GM12878 (cell line): ENCODE measurements around the gene LPIN2. TPM values are rescaled to one million over a fixed set of nuclear protein-coding genes. Genes with fewer than 3 reads are reported as not detected.

ENCODE experiments used
- ATAC-seq: fragments of 200-7000 bp; cut with Tn5 transposase; 3 replicates; pipeline ENCODE4 v1.9.1; 2020; ENCODE audit warnings: mild to moderate bottlenecking, moderate library complexity
- BruUV-seq: library from RNA; stranded (reverse); fragments of 400-500 nt; replicated peaks from 2 replicates; lab custom pipeline; 2021; lab: Mats Ljungman, UMichigan
- CTCF ChIA-PET: fragments of 300-600 bp; sonication (Branson Sonifier 250); formaldehyde crosslinking; extraction: SDS; loops from one replicate; lab custom pipeline; 2021; ENCODE audit warnings: inconsistent platforms; lab: Yijun Ruan, JAX
- POLR2A ChIA-PET: fragments of 350-600 bp; formaldehyde crosslinking; extraction: SDS; loops from one replicate; lab custom pipeline; 2021; ENCODE audit warnings: inconsistent platforms; lab: Charles Lee
- RAD21 ChIA-PET: fragments of 300-600 bp; sonication (Branson Sonifier 250); formaldehyde crosslinking; loops from one replicate; lab custom pipeline; 2023; ENCODE audit warnings: antibody characterized with exemption; ENCODE audit not compliant: unreplicated experiment; lab: Charles Lee
- SMC1A ChIA-PET: fragments of 300-600 bp; sonication (Branson Sonifier 250); formaldehyde crosslinking; loops from one replicate; lab custom pipeline; 2023; ENCODE audit not compliant: unreplicated experiment, uncharacterized antibody; lab: Charles Lee
- DNase-seq: peaks from one replicate; pipeline ENCODE4 v3.0.0-alpha.2; 2011; ENCODE audit warnings: low read depth, low spot score
- FAIRE-seq: peaks from 3 replicates; lab custom pipeline; 2011; peaks lifted over from hg19 to GRCh38; lab: Jason Lieb, UNC
- H2AFZ ChIP-seq: 2 replicates; pipeline ENCODE4 v1.6.0; 2011; ENCODE audit warnings: low read depth, low read length, control low read depth; ENCODE audit not compliant: control insufficient read depth
- H3K27ac ChIP-seq: 2 replicates; pipeline ENCODE4 v1.5.1; 2011; ENCODE audit warnings: control low read depth; ENCODE audit not compliant: control insufficient read depth, insufficient read depth
- H3K27me3 ChIP-seq, 2 experiments: replicated peaks in 1 of 2; 2 replicates each; pipeline versions ENCODE4 v1.6.0 to v1.6.1; 2011; ENCODE audit warnings: low read length in 1 of 2; ENCODE audit not compliant: control insufficient read depth in 2 of 2, insufficient read depth in 2 of 2
- H3K36me3 ChIP-seq, 2 experiments: 2 replicates each; pipeline ENCODE4 v1.5.1; 2011; ENCODE audit warnings: low read length in 1 of 2; ENCODE audit not compliant: control insufficient read depth in 2 of 2, insufficient read depth in 2 of 2
- H3K4me1 ChIP-seq: 2 replicates; pipeline ENCODE4 v1.6.1; 2011; ENCODE audit warnings: mild to moderate bottlenecking, low read length, moderate library complexity, mixed read lengths; ENCODE audit not compliant: control insufficient read depth, insufficient read depth
- H3K4me2 ChIP-seq: 2 replicates; pipeline ENCODE4 v1.6.0; 2011; ENCODE audit warnings: control low read depth; ENCODE audit not compliant: control insufficient read depth, insufficient read depth
- H3K4me3 ChIP-seq: fragments of 200-600 bp; sonication (generic); 2 replicates; pipeline ENCODE4 v1.5.1; 2016
- H3K79me2 ChIP-seq: 2 replicates; pipeline ENCODE4 v1.6.0; 2011; ENCODE audit warnings: low read length; ENCODE audit not compliant: control insufficient read depth, insufficient read depth
- H3K9ac ChIP-seq: 2 replicates; pipeline ENCODE4 v1.8.0; 2011; ENCODE audit warnings: low read length, control low read depth, mixed read lengths; ENCODE audit not compliant: control insufficient read depth, insufficient read depth
- H3K9me3 ChIP-seq: replicated peaks from 3 replicates; pipeline ENCODE4 v1.5.1; 2011; ENCODE audit warnings: mild to moderate bottlenecking, low read length; ENCODE audit not compliant: control insufficient read depth, insufficient read depth
- H4K20me1 ChIP-seq: 2 replicates; pipeline ENCODE4 v1.6.0; 2011; ENCODE audit not compliant: control insufficient read depth, insufficient read depth
- CBX5 ChIP-seq: sonication (generic); IDR thresholded peaks from 2 replicates; pipeline ENCODE4 v1.6.1; 2016; ENCODE audit warnings: low read depth, moderate library complexity, mild to moderate bottlenecking, inconsistent platforms
- FOXK2 ChIP-seq: fragments of 450-650 bp; IDR thresholded peaks from 2 replicates; pipeline ENCODE4 v1.6.1; 2017; ENCODE audit warnings: mild to moderate bottlenecking, moderate library complexity
- FOXM1 ChIP-seq: IDR thresholded peaks from 2 replicates; pipeline ENCODE4 v1.6.1; 2012; ENCODE audit warnings: low read depth, mild to moderate bottlenecking, inconsistent platforms, low read length, moderate library complexity
- HSF1 ChIP-seq: fragments of 150-350 bp; IDR thresholded peaks from 2 replicates; pipeline ENCODE4 v1.6.1; 2014; ENCODE audit warnings: mild to moderate bottlenecking, low read depth, low read length
- IKZF2 ChIP-seq, 2 experiments: fragments of 450-650 bp; IDR thresholded peaks; 2 replicates each; pipeline ENCODE4 v1.6.1; 2017; ENCODE audit warnings: mild to moderate bottlenecking in 2 of 2, moderate library complexity in 2 of 2
- JUND ChIP-seq: IDR thresholded peaks from 2 replicates; pipeline ENCODE4 v1.6.1; 2012; ENCODE audit warnings: low read depth, mild to moderate bottlenecking, low read length, improper control_type of control experiment, moderate library complexity
- LARP7 ChIP-seq: fragments of 450-650 bp; IDR thresholded peaks from 2 replicates; pipeline ENCODE4 v1.6.1; 2017; ENCODE audit warnings: mild to moderate bottlenecking
- MEF2A ChIP-seq: IDR thresholded peaks from 2 replicates; pipeline ENCODE4 v1.6.1; 2011; ENCODE audit warnings: low read depth, mild to moderate bottlenecking, low read length, moderate library complexity; ENCODE audit not compliant: insufficient read depth
- MYC ChIP-seq: IDR thresholded peaks from 2 replicates; pipeline ENCODE4 v1.6.1; 2011; ENCODE audit warnings: mild to moderate bottlenecking, low read length, moderate library complexity, inconsistent platforms; ENCODE audit not compliant: insufficient read depth, insufficient replicate concordance, insufficient read length, severe bottlenecking
- PML ChIP-seq: IDR thresholded peaks from 2 replicates; pipeline ENCODE4 v1.6.1; 2012; ENCODE audit warnings: low read length, inconsistent platforms
- RUNX3 ChIP-seq: IDR thresholded peaks from 2 replicates; pipeline ENCODE4 v1.6.1; 2012; ENCODE audit warnings: low read length, inconsistent platforms
- SMARCA5 ChIP-seq: fragments of 450-650 bp; IDR thresholded peaks from 2 replicates; pipeline ENCODE4 v1.6.1; 2017; ENCODE audit warnings: mild to moderate bottlenecking
- STAT1 ChIP-seq: fragments of 450-650 bp; conservative IDR thresholded peaks from 2 replicates; pipeline ENCODE4 v1.6.1; 2014; ENCODE audit warnings: antibody characterized with exemption, mild to moderate bottlenecking
- TCF12 ChIP-seq: IDR thresholded peaks from 2 replicates; pipeline ENCODE4 v1.6.1; 2011; ENCODE audit warnings: low read depth, mild to moderate bottlenecking, low read length
- TCF7 ChIP-seq: IDR thresholded peaks from 2 replicates; pipeline ENCODE4 v1.6.1; 2014; ENCODE audit warnings: antibody characterized with exemption, borderline replicate concordance
- WRNIP1 ChIP-seq: IDR thresholded peaks from 2 replicates; pipeline ENCODE4 v1.6.1; 2011; ENCODE audit warnings: low read depth, low read length, improper control_type of control experiment, borderline replicate concordance
- YY1 ChIP-seq: IDR thresholded peaks from 2 replicates; pipeline ENCODE4 v1.6.1; 2011; ENCODE audit warnings: low read depth, mild to moderate bottlenecking, low read length
- ZBED1 ChIP-seq: IDR thresholded peaks from 2 replicates; pipeline ENCODE4 v1.6.1; 2016; ENCODE audit warnings: borderline replicate concordance
- ZNF622 ChIP-seq: fragments of 450-650 bp; IDR thresholded peaks from 2 replicates; pipeline ENCODE4 v1.6.1; 2017; ENCODE audit warnings: mild to moderate bottlenecking, inconsistent platforms
- WGBS: methylation state at CpG from one replicate; pipeline ENCODE4 v1.1.6; 2016; ENCODE audit warnings: low lambda C conversion rate; ENCODE audit not compliant: insufficient replicate concordance, insufficient coverage; ENCODE audit errors: missing lambda C conversion rate; 5-methylcytosine and 5-hydroxymethylcytosine counted together
- in situ Hi-C: fragments of 300-500 bp; cut with MboI; formaldehyde crosslinking; loops from 9 replicates; pipeline ENCODE4 v1.14.3; 2018; ENCODE audit warnings: mixed read lengths
- intact Hi-C: fragments of 100-400 bp; cut with micrococcal nuclease; formaldehyde crosslinking; loops from one replicate; pipeline ENCODE4 v1.14.2; 2022; ENCODE audit not compliant: unreplicated experiment
- polyA plus RNA-seq, 11 experiments: library from polyadenylated mRNA; depleted of rRNA in 4 of 11; unstranded in 6 of 11; stranded (reverse) in 5 of 11; fragments of >200 nt; fragmentation: Nextera tagmentation in 4 of 11; fragmentation: Illumina TruSeq in 1 of 11; extraction: Ambion mirVana in 4 of 11; extraction: Trizol in 1 of 11; gene quantifications; 1 replicate in 1 of 11; 2 replicates in 10 of 11; pipeline versions ENCODE4 v1.2.1 to v1.2.3, GENCODE V29; 2011 to 2016; ENCODE audit warnings: inconsistent platforms in 2 of 11, missing spikeins in 2 of 11, low read depth in 1 of 11
- total RNA-seq, 4 experiments: library from RNA; depleted of rRNA in 3 of 4; stranded (reverse); fragments of >200 nt in 3 of 4; fragmentation: Illumina TruSeq in 1 of 4; extraction: Trizol in 1 of 4; gene quantifications; 2 replicates each; pipeline versions ENCODE4 v1.2.1 to v1.2.3, GENCODE V29; 2013 to 2021
- TF ChIP-seq, protein P1 (sequence below): fragments of 450-650 bp; IDR thresholded peaks from 2 replicates; pipeline ENCODE4 v1.6.1; 2017; ENCODE audit warnings: mild to moderate bottlenecking

LPIN2 gene
- total and polyA plus RNA-seq, 10 of the 15 experiments (the other 5 are each of a cell fraction or from before 2014, with no cell fraction given) = 4.1 to 28.0 (median 15.9) TPM

- ATAC-seq = no peak
- RAD21 ChIA-PET = no interaction called here
- in situ Hi-C loops = no loop called here
- no peaks in the 10 kb centered on the region for H3K9me3 ChIP-seq
- no peak for DNase-seq
- FAIRE-seq = no peak
- SMC1A ChIA-PET = no interaction called here
- H3K79me2 ChIP-seq = no peaks in the 10 kb centered on the region
- H4K20me1 ChIP-seq = no peaks in the 10 kb centered on the region
- TF ChIP-seq JUND = no peak
- no peak for TF ChIP-seq STAT1
- TF ChIP-seq FOXM1 = no peak
- no peak for TF ChIP-seq SMARCA5
- no peak for TF ChIP-seq LARP7
- TF ChIP-seq FOXK2 = no peak
- TF ChIP-seq TCF7 = no peak
- no peak for TF ChIP-seq IKZF2 (IDR thresholded peaks at IDR 0.05)
- TF ChIP-seq CBX5 = no peak
- TF ChIP-seq MYC = no peak
- TF ChIP-seq ZNF622 = no peak
- no peak for TF ChIP-seq HSF1
- no peak for TF ChIP-seq RUNX3
- TF ChIP-seq PML = no peak
- TF ChIP-seq YY1 = no peak
- TF ChIP-seq WRNIP1 = no peak
- TF ChIP-seq TCF12 = no peak
- no peak for TF ChIP-seq ZBED1
- no peak for TF ChIP-seq MEF2A
- TF ChIP-seq, protein P1, sequence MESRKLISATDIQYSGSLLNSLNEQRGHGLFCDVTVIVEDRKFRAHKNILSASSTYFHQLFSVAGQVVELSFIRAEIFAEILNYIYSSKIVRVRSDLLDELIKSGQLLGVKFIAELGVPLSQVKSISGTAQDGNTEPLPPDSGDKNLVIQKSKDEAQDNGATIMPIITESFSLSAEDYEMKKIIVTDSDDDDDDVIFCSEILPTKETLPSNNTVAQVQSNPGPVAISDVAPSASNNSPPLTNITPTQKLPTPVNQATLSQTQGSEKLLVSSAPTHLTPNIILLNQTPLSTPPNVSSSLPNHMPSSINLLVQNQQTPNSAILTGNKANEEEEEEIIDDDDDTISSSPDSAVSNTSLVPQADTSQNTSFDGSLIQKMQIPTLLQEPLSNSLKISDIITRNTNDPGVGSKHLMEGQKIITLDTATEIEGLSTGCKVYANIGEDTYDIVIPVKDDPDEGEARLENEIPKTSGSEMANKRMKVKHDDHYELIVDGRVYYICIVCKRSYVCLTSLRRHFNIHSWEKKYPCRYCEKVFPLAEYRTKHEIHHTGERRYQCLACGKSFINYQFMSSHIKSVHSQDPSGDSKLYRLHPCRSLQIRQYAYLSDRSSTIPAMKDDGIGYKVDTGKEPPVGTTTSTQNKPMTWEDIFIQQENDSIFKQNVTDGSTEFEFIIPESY = no peak
- H3K36me3 ChIP-seq = no peaks in the 10 kb centered on the region
- intact Hi-C loops = no loop called here
- no peak overlapping the region for H3K9ac ChIP-seq
- H3K4me2 ChIP-seq = no peak overlapping the region
- POLR2A ChIA-PET = no interaction called here
- no peaks in the 10 kb centered on the region for H3K4me1 ChIP-seq
- 93% methylated on average over 4 of the region's 4 CpGs for WGBS
- no peak overlapping the region for H2AFZ ChIP-seq
- BruUV-seq = no TSS peak
- no peak overlapping the region for H3K27ac ChIP-seq
- no peaks in the 10 kb centered on the region for H3K27me3 ChIP-seq
- no peak overlapping the region for H3K4me3 ChIP-seq
- CTCF ChIA-PET = interaction anchor here (1.0 kb wide), 1 partner anchor 10 kb away, joined by 3 read pairs; no protein-coding TSS in a partner anchor
Observed at GRCh38 chr18:3053081-3053480, 40.1 kb upstream of the LPIN2 start.
